GM18526 (cell line): ENCODE results near the gene CMTM4.

ENCODE experiments used
- POLR2A ChIP-seq: IDR thresholded peaks from 3 replicates; pipeline ENCODE4 v1.6.1; 2011; ENCODE audit not compliant: insufficient read length; ENCODE audit errors: extremely low read depth

Gene CMTM4

GRCh38 chr16:66637806-66638205, 58.7 kb downstream of the CMTM4 start:
- no peak for TF ChIP-seq POLR2A

DNA sequence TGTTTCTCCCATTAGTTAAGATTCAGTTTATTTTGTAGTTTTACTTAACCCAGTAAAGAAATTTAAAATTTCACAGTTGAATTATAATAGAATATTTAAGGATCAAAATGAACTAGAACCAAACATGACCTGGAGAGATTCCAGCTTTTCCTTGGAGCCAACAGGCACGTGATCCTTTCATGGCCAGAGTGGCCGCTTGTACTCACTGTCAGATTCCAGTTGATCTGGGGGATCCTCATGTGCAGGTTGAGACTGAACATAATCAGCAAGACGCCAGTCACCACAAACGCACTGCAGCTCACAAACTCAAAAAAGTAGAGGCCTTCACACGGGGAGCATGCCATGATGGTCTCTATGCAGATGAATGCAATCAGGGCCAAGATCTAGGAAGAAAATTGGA, 60.3 kb downstream of the CMTM4 start:
- no peak for TF ChIP-seq POLR2A

DNA sequence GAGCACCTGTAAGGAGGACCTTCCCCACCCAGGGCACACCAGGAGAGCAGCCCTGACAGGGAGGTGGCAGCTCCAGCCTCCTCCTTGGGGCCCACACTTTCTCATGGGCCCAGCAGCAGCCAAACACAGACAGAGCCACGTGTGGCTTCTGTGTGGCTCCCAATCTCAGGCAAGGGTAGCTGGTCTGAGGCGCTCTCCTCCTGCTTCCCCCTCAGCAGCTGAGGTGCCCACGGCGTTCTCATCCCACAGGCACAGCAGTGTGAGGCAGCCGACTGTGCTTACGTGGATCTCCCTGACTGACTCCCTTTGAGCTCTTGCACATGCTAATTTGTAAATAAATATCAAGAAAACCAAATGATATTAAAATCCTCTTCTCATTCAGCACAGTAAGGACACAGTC, 61.1 kb downstream of the CMTM4 start:
- no peak for TF ChIP-seq POLR2A

GRCh38 chr16:66634527-66635196, 61.9 kb downstream of the CMTM4 start:
- no peak for TF ChIP-seq POLR2A

GRCh38 chr16:66629856-66630255, 66.7 kb downstream of the CMTM4 start:
- TF ChIP-seq POLR2A = no peak

- no peak for TF ChIP-seq POLR2A
These were observed 72.8 kb downstream of the CMTM4 start for GRCh38 chr16:66623755-66624154.

- no peak for TF ChIP-seq POLR2A
These were observed 73.7 kb downstream of the CMTM4 start for GRCh38 chr16:66622863-66623262.

GRCh38 chr16:66621973-66622372, 74.6 kb downstream of the CMTM4 start:
- TF ChIP-seq POLR2A = no peak

- no peak for TF ChIP-seq POLR2A
These were observed 76.1 kb downstream of the CMTM4 start for GRCh38 chr16:66620429-66620795.

DNA sequence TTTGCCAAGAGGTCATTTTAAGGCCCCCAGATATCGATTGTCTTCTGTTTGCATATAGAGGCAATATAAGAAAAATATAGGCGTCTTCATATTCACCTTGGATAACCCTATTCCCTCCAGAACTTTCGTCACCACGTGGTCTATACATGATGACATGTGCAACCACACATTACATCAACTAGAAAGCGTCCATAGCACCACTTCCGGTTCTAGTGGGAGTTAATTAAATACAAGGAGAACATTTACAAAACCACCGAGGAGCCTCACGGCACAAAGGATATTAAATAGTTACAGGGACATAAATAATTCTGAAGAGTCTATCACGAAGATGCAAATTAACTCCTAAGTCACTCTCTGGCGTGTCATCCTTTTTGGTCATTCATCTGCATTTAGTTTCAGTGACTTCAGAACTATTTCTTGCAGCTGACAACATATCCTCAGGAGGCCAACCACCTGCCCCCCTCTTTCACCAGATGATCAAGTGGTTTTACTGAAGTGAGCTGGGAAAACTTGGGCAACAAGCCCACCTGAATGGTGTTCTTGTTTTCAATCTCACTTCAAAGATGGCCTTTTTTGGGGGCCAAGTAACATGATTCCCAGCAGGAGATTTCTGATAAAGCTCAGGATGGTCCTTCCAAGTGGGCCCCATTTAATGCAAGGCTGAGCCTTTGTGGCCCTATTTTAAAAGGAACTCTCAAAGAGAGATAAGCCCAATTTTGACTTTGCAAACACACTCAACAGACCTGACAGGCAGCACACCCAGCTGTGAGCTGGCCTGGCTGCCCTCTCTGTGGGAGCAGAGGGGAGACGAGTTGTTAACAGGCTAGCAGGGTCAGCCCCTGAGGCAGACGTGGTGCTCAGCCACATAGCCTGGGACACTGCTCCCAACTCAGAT, 76.8 kb downstream of the CMTM4 start:
- no peak for TF ChIP-seq POLR2A

DNA sequence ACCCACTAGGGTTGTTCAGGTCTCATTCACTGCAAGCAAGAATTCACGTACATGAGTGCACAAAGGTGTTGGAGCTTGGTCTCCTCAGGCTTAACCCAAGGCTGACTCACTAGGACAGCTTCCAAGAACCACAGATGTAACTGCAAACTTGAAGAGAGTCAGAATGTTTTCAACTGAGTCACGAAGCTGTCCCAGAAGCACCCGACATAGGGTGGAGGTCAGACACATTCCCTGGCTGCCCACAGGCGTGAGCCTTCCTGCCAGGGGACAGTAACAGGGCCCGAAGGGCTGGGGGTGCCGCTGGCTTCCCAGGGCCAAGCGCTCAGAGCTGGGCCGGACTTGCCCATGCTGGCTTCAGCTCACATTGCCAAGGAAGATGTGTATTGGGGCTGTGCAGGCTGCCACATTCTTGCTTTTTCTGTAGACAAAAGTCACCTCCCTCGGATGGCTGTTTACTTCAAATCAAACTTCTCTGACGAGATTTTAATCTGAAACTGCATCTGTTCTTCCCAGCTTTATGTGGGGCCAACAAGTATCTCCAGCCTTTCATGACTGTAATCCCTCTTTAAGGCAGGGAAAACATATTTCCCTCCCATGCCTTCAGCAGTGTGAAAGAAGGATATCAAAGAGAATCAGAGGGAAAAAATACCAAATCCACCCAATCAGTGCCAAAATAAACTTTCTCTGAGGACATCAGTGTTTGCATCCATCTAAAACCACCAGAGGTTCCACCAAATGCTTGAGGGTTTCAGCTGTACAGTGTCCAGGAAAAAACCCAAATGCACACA, 77.8 kb downstream of the CMTM4 start:
- no peak for TF ChIP-seq POLR2A

- no peak for TF ChIP-seq POLR2A
These were observed 78.8 kb downstream of the CMTM4 start for GRCh38 chr16:66617728-66618127.

GRCh38 chr16:66617010-66617434, 79.5 kb downstream of the CMTM4 start:
- no peak for TF ChIP-seq POLR2A

- no peak for TF ChIP-seq POLR2A
These were observed 80.0 kb downstream of the CMTM4 start for GRCh38 chr16:66616592-66616991.

DNA sequence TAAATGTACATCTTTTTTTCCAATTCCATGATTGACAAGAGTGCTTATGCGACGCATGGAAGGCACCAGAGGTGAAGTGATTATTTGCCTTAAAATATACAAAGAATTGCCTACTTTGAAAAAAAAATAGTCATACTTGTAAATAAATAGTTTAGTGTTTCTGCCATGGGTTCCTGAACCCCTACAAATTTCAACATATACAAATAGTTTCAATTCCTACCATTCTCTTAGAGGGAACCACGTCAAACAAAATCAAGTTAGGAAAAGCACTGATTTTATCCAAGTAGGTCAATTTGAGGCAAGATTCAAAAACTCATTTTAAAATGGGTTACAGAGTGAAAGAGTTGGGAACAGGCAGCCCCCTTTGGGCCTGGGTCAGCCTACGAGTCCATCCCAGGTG, 80.4 kb downstream of the CMTM4 start:
- TF ChIP-seq POLR2A = no peak

GRCh38 chr16:66614161-66614802, 82.3 kb downstream of the CMTM4 start:
- TF ChIP-seq POLR2A = no peak

DNA sequence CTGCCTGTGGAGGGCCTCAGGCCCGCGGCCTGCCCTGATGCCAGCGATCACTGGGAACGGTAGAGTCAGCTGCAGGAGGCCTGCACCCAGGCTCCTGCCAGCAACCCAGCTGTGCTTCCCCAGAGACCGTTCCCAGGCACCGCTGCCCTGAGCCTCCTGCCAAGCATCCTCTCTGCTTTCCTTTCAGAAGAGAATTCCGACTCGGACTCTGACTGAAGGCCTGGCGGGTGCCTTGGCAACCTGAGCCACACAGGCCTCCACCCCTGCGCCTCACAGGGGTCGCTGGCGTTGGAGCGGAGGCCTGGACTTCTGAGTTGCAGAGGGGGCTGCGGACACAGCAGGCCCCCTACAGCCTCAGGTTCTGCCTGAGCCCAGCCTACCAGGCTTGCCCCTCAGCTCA, 84.1 kb downstream of the CMTM4 start:
- no peak for TF ChIP-seq POLR2A
